Measurements from ENCODE around the gene SLC35E1. TPM values are rescaled to one million over a fixed set of nuclear protein-coding genes. Genes with fewer than 3 reads are reported as not detected.
A peak's percentile ranks its signal among the peaks of the same experiment; 100 is the strongest.

The SLC35E1 gene
- total RNA-seq, 1 donor from 2014 or later: 39.7 TPM

- Mint-ChIP-seq H3K9me3 (no peaks in the 10 kb centered on the region), H3K27ac (no peak overlapping the region), H3K4me3 (no peak overlapping the region), H3K36me3 (peaks cover 13% of the 10 kb centered on the region), H3K27me3 (ENCODE audit: low read depth) (no peaks in the 10 kb centered on the region), H3K4me1 (peaks cover 8% of the 10 kb centered on the region)
- DNase-seq (ENCODE audit: low spot score in 2 of 2, unreplicated experiment in 2 of 2): no peak
- TF ChIP-seq CTCF (IDR thresholded peaks at IDR 0.05; ENCODE audit: unreplicated experiment): no peak
These were observed 7.2 kb upstream of the SLC35E1 start for GRCh38 chr19:16579381-16579780.

DNA sequence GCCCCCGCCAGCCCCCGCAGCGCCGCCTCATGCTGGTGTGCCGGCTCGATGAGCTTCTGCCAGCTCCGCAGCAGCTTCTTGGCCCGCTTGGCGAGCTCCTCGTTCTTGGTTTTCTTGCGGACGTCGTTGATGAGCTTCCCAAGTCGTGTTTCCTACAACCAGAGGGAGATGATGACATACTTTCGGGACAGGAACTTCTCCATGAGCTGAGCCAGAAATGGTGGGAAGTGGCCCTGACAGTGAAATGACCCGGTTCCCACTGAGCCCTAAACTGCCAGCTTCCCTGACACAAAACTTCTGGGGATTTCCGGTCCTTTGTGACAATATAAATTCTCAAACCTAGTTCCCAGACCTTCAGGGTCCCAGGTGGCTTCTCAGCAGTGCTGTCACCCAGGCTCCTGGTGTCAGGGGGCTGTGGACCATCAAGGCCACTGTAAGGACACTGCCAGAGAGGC lies 5.3 kb upstream of the SLC35E1 start:
- no peak overlapping the region for H3K27ac Mint-ChIP-seq
- DNase-seq (ENCODE audit: low spot score in 2 of 2, unreplicated experiment in 2 of 2): no peak
- no peaks in the 10 kb centered on the region for H3K9me3 Mint-ChIP-seq
- no peak overlapping the region for H3K4me3 Mint-ChIP-seq
- H3K27me3 Mint-ChIP-seq (ENCODE audit: low read depth): no peaks in the 10 kb centered on the region
- H3K4me1 Mint-ChIP-seq: peaks cover 15% of the 10 kb centered on the region
- peaks cover 13% of the 10 kb centered on the region for H3K36me3 Mint-ChIP-seq
- TF ChIP-seq CTCF (IDR thresholded peaks at IDR 0.05; ENCODE audit: unreplicated experiment): no peak

GRCh38 chr19:16576690-16577530 lies 4.7 kb upstream of the SLC35E1 start:
- Mint-ChIP-seq H3K27ac (no peak overlapping the region), H3K27me3 (ENCODE audit: low read depth) (no peaks in the 10 kb centered on the region), H3K9me3 (no peaks in the 10 kb centered on the region), H3K36me3 (peaks cover 13% of the 10 kb centered on the region), H3K4me1 (peaks cover 18% of the 10 kb centered on the region), H3K4me3 (no peak overlapping the region)
- DNase-seq (ENCODE audit: low spot score in 2 of 2, unreplicated experiment in 2 of 2): no peak
- no peak for TF ChIP-seq CTCF (IDR thresholded peaks at IDR 0.05; ENCODE audit: unreplicated experiment)

- TF ChIP-seq CTCF (IDR thresholded peaks at IDR 0.05; ENCODE audit: unreplicated experiment): no peak
- H3K36me3 Mint-ChIP-seq: peaks cover 13% of the 10 kb centered on the region
- DNase-seq (ENCODE audit: low spot score in 2 of 2, unreplicated experiment in 2 of 2): no peak
- no peaks in the 10 kb centered on the region for H3K9me3 Mint-ChIP-seq
- H3K4me3 Mint-ChIP-seq: no peak overlapping the region
- peaks cover 24% of the 10 kb centered on the region for H3K4me1 Mint-ChIP-seq
- no peak overlapping the region for H3K27ac Mint-ChIP-seq
- H3K27me3 Mint-ChIP-seq (ENCODE audit: low read depth): no peaks in the 10 kb centered on the region
These were observed 3.9 kb upstream of the SLC35E1 start for GRCh38 chr19:16575861-16576689.

- H3K4me1 Mint-ChIP-seq: peaks cover 26% of the 10 kb centered on the region
- peak overlapping the region; percentile 30 for H3K27ac Mint-ChIP-seq
These were observed 3.1 kb upstream of the SLC35E1 start for GRCh38 chr19:16575282-16575681.

More at GRCh38 chr19:16575282-16575681, 3.1 kb upstream of the SLC35E1 start:
- Mint-ChIP-seq H3K27me3 (ENCODE audit: low read depth) (no peaks in the 10 kb centered on the region), H3K36me3 (peaks cover 13% of the 10 kb centered on the region), H3K9me3 (no peaks in the 10 kb centered on the region), H3K4me3 (no peak overlapping the region)
- no peak for DNase-seq (ENCODE audit: low spot score in 2 of 2, unreplicated experiment in 2 of 2)
- no peak for TF ChIP-seq CTCF (IDR thresholded peaks at IDR 0.05; ENCODE audit: unreplicated experiment)

Measured in mesothelial cell of epicardium (in vitro differentiated cells).